WTC11 (cell line): Measurements from ENCODE around the gene NAB1. TPM values are rescaled to one million over a fixed set of nuclear protein-coding genes. Genes with fewer than 3 reads are reported as not detected.

Experiments used
- ATAC-seq: fragments of 200-7000 bp; cut with Tn5 transposase; 2 replicates; pipeline ENCODE4 v1.10.0; 2021; ENCODE audit warnings: mild to moderate bottlenecking, moderate library complexity
- CTCF ChIA-PET: fragments of 300-600 bp; sonication (Branson Sonifier 250); formaldehyde crosslinking; loops from one replicate; lab custom pipeline; 2021; ENCODE audit warnings: antibody characterized with exemption; lab: Charles Lee
- POLR2A ChIA-PET: fragments of 350-600 bp; sonication (Branson Sonifier 250); formaldehyde crosslinking; loops from one replicate; lab custom pipeline; 2021; ENCODE audit warnings: antibody characterized with exemption; lab: Charles Lee
- DNase-seq: peaks from one replicate; pipeline ENCODE4 v3.0.0; 2021; ENCODE audit warnings: low spot score
- H3K27ac Mint-ChIP-seq: 2 replicates; pipeline ENCODE4 v1.8.0; 2021; ENCODE audit warnings: mixed read lengths
- H3K27me3 Mint-ChIP-seq: 2 replicates; pipeline ENCODE4 v1.8.0; 2021; ENCODE audit warnings: low read depth, mild to moderate bottlenecking, moderate library complexity, mixed read lengths
- H3K36me3 Mint-ChIP-seq: 2 replicates; pipeline ENCODE4 v1.8.0; 2021; ENCODE audit warnings: mixed read lengths
- H3K4me1 Mint-ChIP-seq: 2 replicates; pipeline ENCODE4 v1.8.0; 2022; ENCODE audit warnings: mixed read lengths
- H3K4me3 Mint-ChIP-seq: 2 replicates; pipeline ENCODE4 v1.8.0; 2021; ENCODE audit warnings: mild to moderate bottlenecking, moderate library complexity, mixed read lengths
- H3K9me3 Mint-ChIP-seq: 2 replicates; pipeline ENCODE4 v1.8.0; 2021; ENCODE audit warnings: mixed read lengths
- ATF1 ChIP-seq: sonication (generic); formaldehyde crosslinking; IDR thresholded peaks from 2 replicates; pipeline ENCODE4 v1.8.1; 2023; ENCODE audit warnings: mild to moderate bottlenecking, moderate library complexity, missing genetic modification reagents
- E2F1 ChIP-seq: sonication (generic); formaldehyde crosslinking; IDR thresholded peaks from 2 replicates; pipeline ENCODE4 v1.8.0; 2022; ENCODE audit warnings: mild to moderate bottlenecking, missing genetic modification reagents
- E2F5 ChIP-seq: sonication (generic); formaldehyde crosslinking; IDR thresholded peaks from 2 replicates; pipeline ENCODE4 v1.8.1; 2022; ENCODE audit warnings: mild to moderate bottlenecking, moderate library complexity, missing genetic modification reagents
- EMX1 ChIP-seq: fragments of 250-450 bp; sonication (Bioruptor Pico); IDR thresholded peaks from 2 replicates; pipeline ENCODE4 v1.8.0; 2021; ENCODE audit warnings: mild to moderate bottlenecking
- FOXJ3 ChIP-seq: sonication (generic); formaldehyde crosslinking; IDR thresholded peaks from 2 replicates; pipeline ENCODE4 v1.9.0; 2021; ENCODE audit warnings: missing genetic modification reagents, mild to moderate bottlenecking, borderline replicate concordance
- GRHL2 ChIP-seq: fragments of 250-450 bp; sonication (Bioruptor Pico); IDR thresholded peaks from 2 replicates; pipeline ENCODE4 v1.8.0; 2022; ENCODE audit warnings: mild to moderate bottlenecking, moderate library complexity; ENCODE audit not compliant: insufficient replicate concordance, severe bottlenecking
- IRF2 ChIP-seq: sonication (generic); formaldehyde crosslinking; IDR thresholded peaks from 2 replicates; pipeline ENCODE4 v1.8.0; 2022; ENCODE audit warnings: low read depth, missing genetic modification reagents, borderline replicate concordance
- NFYB ChIP-seq: sonication (generic); formaldehyde crosslinking; conservative IDR thresholded peaks from 2 replicates; pipeline ENCODE4 v1.8.0; 2022; ENCODE audit warnings: low read depth, missing genetic modification reagents
- NR1H2 ChIP-seq: sonication (generic); formaldehyde crosslinking; IDR thresholded peaks from 2 replicates; pipeline ENCODE4 v1.9.0; 2021; ENCODE audit warnings: mild to moderate bottlenecking, moderate library complexity, missing genetic modification reagents
- OVOL2 ChIP-seq: fragments of 250-450 bp; sonication (Bioruptor Pico); IDR thresholded peaks from 2 replicates; pipeline ENCODE4 v1.9.0; 2021; ENCODE audit warnings: mild to moderate bottlenecking, borderline replicate concordance
- SP1 ChIP-seq: sonication (generic); formaldehyde crosslinking; conservative IDR thresholded peaks from 2 replicates; pipeline ENCODE4 v1.8.1; 2022; ENCODE audit warnings: missing genetic modification reagents
- TEAD4 ChIP-seq: sonication (generic); formaldehyde crosslinking; IDR thresholded peaks from 2 replicates; pipeline ENCODE4 v1.8.0; 2022; ENCODE audit warnings: mild to moderate bottlenecking, missing genetic modification reagents
- TP53 ChIP-seq: sonication (generic); formaldehyde crosslinking; IDR thresholded peaks from 2 replicates; pipeline ENCODE4 v1.8.1; 2023; ENCODE audit warnings: mild to moderate bottlenecking, missing genetic modification reagents
- USF1 ChIP-seq: sonication (generic); formaldehyde crosslinking; IDR thresholded peaks from 2 replicates; pipeline ENCODE4 v1.8.0; 2022; ENCODE audit warnings: mild to moderate bottlenecking, missing genetic modification reagents
- ZNF138 ChIP-seq: sonication (generic); formaldehyde crosslinking; conservative IDR thresholded peaks from 2 replicates; pipeline ENCODE4 v1.8.1; 2022; ENCODE audit warnings: mild to moderate bottlenecking, moderate library complexity, missing genetic modification reagents
- ZNF219 ChIP-seq: sonication (generic); formaldehyde crosslinking; IDR thresholded peaks from 2 replicates; pipeline ENCODE4 v1.8.0; 2023; ENCODE audit warnings: missing genetic modification reagents, mild to moderate bottlenecking, borderline replicate concordance
- ZNF512 ChIP-seq: sonication (generic); formaldehyde crosslinking; IDR thresholded peaks from 2 replicates; pipeline ENCODE4 v1.8.1; 2022; ENCODE audit warnings: missing genetic modification reagents, borderline replicate concordance
- total RNA-seq: library from RNA; stranded (reverse); gene quantifications from 3 replicates; pipeline ENCODE4 v1.2.3, GENCODE V29; 2021
- TF ChIP-seq, protein P1 (sequence below): fragments of 250-450 bp; sonication (Bioruptor Pico); IDR thresholded peaks from 2 replicates; pipeline ENCODE4 v1.9.0; 2021; ENCODE audit warnings: mild to moderate bottlenecking
- TF ChIP-seq, protein P2 (sequence below): fragments of 250-450 bp; sonication (Bioruptor Pico); IDR thresholded peaks from 2 replicates; pipeline ENCODE4 v1.8.0; 2021; ENCODE audit warnings: mild to moderate bottlenecking
- TF ChIP-seq, protein P3 (sequence below): sonication (generic); formaldehyde crosslinking; IDR thresholded peaks from 2 replicates; pipeline ENCODE4 v1.8.1; 2023; ENCODE audit warnings: mild to moderate bottlenecking, missing genetic modification reagents, moderate library complexity
- TF ChIP-seq, protein P4 (sequence below): sonication (generic); formaldehyde crosslinking; IDR thresholded peaks from 2 replicates; pipeline ENCODE4 v1.8.1; 2023; ENCODE audit warnings: mild to moderate bottlenecking, missing genetic modification reagents, moderate library complexity
- TF ChIP-seq, protein P5 (sequence below): sonication (generic); formaldehyde crosslinking; IDR thresholded peaks from 2 replicates; pipeline ENCODE4 v1.8.1; 2023; ENCODE audit warnings: mild to moderate bottlenecking, missing genetic modification reagents
- TF ChIP-seq, protein P6 (sequence below): sonication (generic); formaldehyde crosslinking; IDR thresholded peaks from 2 replicates; pipeline ENCODE4 v1.8.1; 2023; ENCODE audit warnings: mild to moderate bottlenecking, missing genetic modification reagents

NAB1 gene
- total RNA-seq, 1 experiment from 2014 or later: 32.0 TPM

GRCh38 chr2:190674966-190675650 is 26.2 kb downstream of the NAB1 start:
- TF ChIP-seq, protein P1, sequence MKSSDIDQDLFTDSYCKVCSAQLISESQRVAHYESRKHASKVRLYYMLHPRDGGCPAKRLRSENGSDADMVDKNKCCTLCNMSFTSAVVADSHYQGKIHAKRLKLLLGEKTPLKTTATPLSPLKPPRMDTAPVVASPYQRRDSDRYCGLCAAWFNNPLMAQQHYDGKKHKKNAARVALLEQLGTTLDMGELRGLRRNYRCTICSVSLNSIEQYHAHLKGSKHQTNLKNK (CRISPR knock-in tag): no peak
- TF ChIP-seq SP1 (CRISPR knock-in tag) (no peak), EMX1 (CRISPR knock-in tag) (no peak), ATF1 (CRISPR knock-in tag) (no peak), USF1 (CRISPR knock-in tag) (no peak), E2F1 (CRISPR knock-in tag) (no peak), NR1H2 (no peak), IRF2 (CRISPR knock-in tag) (no peak), NFYB (no peak)
- TF ChIP-seq, protein P2, sequence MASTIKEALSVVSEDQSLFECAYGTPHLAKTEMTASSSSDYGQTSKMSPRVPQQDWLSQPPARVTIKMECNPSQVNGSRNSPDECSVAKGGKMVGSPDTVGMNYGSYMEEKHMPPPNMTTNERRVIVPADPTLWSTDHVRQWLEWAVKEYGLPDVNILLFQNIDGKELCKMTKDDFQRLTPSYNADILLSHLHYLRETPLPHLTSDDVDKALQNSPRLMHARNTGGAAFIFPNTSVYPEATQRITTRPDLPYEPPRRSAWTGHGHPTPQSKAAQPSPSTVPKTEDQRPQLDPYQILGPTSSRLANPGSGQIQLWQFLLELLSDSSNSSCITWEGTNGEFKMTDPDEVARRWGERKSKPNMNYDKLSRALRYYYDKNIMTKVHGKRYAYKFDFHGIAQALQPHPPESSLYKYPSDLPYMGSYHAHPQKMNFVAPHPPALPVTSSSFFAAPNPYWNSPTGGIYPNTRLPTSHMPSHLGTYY (CRISPR knock-in tag): no peak
- TF ChIP-seq, protein P3, sequence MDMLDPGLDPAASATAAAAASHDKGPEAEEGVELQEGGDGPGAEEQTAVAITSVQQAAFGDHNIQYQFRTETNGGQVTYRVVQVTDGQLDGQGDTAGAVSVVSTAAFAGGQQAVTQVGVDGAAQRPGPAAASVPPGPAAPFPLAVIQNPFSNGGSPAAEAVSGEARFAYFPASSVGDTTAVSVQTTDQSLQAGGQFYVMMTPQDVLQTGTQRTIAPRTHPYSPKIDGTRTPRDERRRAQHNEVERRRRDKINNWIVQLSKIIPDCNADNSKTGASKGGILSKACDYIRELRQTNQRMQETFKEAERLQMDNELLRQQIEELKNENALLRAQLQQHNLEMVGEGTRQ (CRISPR knock-in tag): no peak
- TF ChIP-seq, protein P4, sequence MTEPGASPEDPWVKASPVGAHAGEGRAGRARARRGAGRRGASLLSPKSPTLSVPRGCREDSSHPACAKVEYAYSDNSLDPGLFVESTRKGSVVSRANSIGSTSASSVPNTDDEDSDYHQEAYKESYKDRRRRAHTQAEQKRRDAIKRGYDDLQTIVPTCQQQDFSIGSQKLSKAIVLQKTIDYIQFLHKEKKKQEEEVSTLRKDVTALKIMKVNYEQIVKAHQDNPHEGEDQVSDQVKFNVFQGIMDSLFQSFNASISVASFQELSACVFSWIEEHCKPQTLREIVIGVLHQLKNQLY (CRISPR knock-in tag): no peak
- TF ChIP-seq, protein P5, sequence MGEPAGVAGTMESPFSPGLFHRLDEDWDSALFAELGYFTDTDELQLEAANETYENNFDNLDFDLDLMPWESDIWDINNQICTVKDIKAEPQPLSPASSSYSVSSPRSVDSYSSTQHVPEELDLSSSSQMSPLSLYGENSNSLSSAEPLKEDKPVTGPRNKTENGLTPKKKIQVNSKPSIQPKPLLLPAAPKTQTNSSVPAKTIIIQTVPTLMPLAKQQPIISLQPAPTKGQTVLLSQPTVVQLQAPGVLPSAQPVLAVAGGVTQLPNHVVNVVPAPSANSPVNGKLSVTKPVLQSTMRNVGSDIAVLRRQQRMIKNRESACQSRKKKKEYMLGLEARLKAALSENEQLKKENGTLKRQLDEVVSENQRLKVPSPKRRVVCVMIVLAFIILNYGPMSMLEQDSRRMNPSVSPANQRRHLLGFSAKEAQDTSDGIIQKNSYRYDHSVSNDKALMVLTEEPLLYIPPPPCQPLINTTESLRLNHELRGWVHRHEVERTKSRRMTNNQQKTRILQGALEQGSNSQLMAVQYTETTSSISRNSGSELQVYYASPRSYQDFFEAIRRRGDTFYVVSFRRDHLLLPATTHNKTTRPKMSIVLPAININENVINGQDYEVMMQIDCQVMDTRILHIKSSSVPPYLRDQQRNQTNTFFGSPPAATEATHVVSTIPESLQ (CRISPR knock-in tag): no peak
- Mint-ChIP-seq H3K27ac (peak overlapping the region; percentile 59), H3K4me1 (peaks cover 44% of the 10 kb centered on the region), H3K9me3 (no peaks in the 10 kb centered on the region), H3K27me3 (no peaks in the 10 kb centered on the region), H3K36me3 (peaks cover 14% of the 10 kb centered on the region), H3K4me3 (no peak overlapping the region)
- DNase-seq: no peak
- no peak for ATAC-seq
- CTCF ChIA-PET: no interaction called here
- POLR2A ChIA-PET: no interaction called here

GRCh38 chr2:190677255-190677654 is 28.4 kb downstream of the NAB1 start:
- Mint-ChIP-seq H3K36me3 (0 out of 2 replicates have a peak, but pooled peaks cover 3% of the 10 kb centered on the region), H3K27me3 (no peaks in the 10 kb centered on the region), H3K4me3 (no peak overlapping the region), H3K4me1 (peaks cover 58% of the 10 kb centered on the region), H3K9me3 (no peaks in the 10 kb centered on the region), H3K27ac (no peak overlapping the region)
- POLR2A ChIA-PET: no interaction called here
- DNase-seq (no peak), ATAC-seq (no peak)
- CTCF ChIA-PET: no interaction called here
- TF ChIP-seq ZNF138 (CRISPR knock-in tag) (no peak), ZNF219 (CRISPR knock-in tag) (no peak), GRHL2 (CRISPR knock-in tag) (no peak), TP53 (CRISPR knock-in tag) (no peak), ZNF512 (CRISPR knock-in tag) (no peak), E2F5 (no peak), FOXJ3 (CRISPR knock-in tag) (no peak), TEAD4 (CRISPR knock-in tag) (no peak), OVOL2 (CRISPR knock-in tag) (no peak)
- TF ChIP-seq, protein P6, sequence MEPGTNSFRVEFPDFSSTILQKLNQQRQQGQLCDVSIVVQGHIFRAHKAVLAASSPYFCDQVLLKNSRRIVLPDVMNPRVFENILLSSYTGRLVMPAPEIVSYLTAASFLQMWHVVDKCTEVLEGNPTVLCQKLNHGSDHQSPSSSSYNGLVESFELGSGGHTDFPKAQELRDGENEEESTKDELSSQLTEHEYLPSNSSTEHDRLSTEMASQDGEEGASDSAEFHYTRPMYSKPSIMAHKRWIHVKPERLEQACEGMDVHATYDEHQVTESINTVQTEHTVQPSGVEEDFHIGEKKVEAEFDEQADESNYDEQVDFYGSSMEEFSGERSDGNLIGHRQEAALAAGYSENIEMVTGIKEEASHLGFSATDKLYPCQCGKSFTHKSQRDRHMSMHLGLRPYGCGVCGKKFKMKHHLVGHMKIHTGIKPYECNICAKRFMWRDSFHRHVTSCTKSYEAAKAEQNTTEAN (CRISPR knock-in tag): no peak
- TF ChIP-seq, protein P1 (CRISPR knock-in tag): no peak
